HCT116 (cell line): ENCODE results near the gene PTPRJ. TPM values are rescaled to one million over a fixed set of nuclear protein-coding genes. Genes with fewer than 3 reads are reported as not detected.

ENCODE experiments used
- ATAC-seq: fragments of 200-7000 bp; cut with Tn5 transposase; 2 replicates; pipeline ENCODE4 v1.9.1; 2020; ENCODE audit warnings: mild to moderate bottlenecking, moderate library complexity
- BruUV-seq: library from RNA; stranded (reverse); fragments of 400-500 nt; replicated peaks from 2 replicates; lab custom pipeline; 2021; lab: Mats Ljungman, UMichigan
- CTCF ChIA-PET: fragments of 300-600 bp; sonication (Branson Sonifier 250); formaldehyde crosslinking; loops from one replicate; lab custom pipeline; 2021; ENCODE audit warnings: antibody characterized with exemption; lab: Charles Lee
- POLR2A ChIA-PET: fragments of 300-600, 350-600 bp; sonication (Branson Sonifier 250); formaldehyde crosslinking; loops from one replicate; lab custom pipeline; 2021; ENCODE audit warnings: antibody characterized with exemption; lab: Charles Lee
- RAD21 ChIA-PET, 2 experiments: fragments of 300-600 bp; sonication (Branson Sonifier 250); formaldehyde crosslinking; loops; one replicate each; lab custom pipeline; 2023; ENCODE audit warnings: low total read pairs in 2 of 2; ENCODE audit not compliant: uncharacterized antibody in 2 of 2, unreplicated experiment in 2 of 2, low non-redundant PET in 1 of 2; lab: Charles Lee
- DNase-seq: peaks from one replicate; pipeline ENCODE4 v3.0.0-alpha.2; 2010; ENCODE audit warnings: low read depth, low spot score
- H2AFZ ChIP-seq: fragments of 200-600 bp; shearing (Covaris generic), sonication (generic); 2 replicates; pipeline ENCODE4 v1.6.1; 2017; ENCODE audit warnings: low read depth, mixed run types, mixed read lengths, antibody characterized with exemption, low read length; ENCODE audit not compliant: poor library complexity, severe bottlenecking
- H3K27ac ChIP-seq: 2 replicates; pipeline ENCODE4 v1.5.1; 2012; ENCODE audit warnings: low read depth, low read length
- H3K27me3 ChIP-seq: fragments of 200-600 bp; sonication (generic); 2 replicates; pipeline ENCODE4 v1.6.1; 2016; ENCODE audit warnings: mixed run types, low read length, mixed read lengths; ENCODE audit not compliant: insufficient read depth
- H3K36me3 ChIP-seq, 2 experiments: fragments of 200-500 bp in 1 of 2; fragments of 200-600 bp in 1 of 2; sonication (Bioruptor generic) in 1 of 2; sonication (generic) in 1 of 2; 2 replicates each; pipeline versions ENCODE4 v1.5.1 to v1.6.1; 2014 to 2016; ENCODE audit warnings: low read length in 2 of 2, inconsistent platforms in 1 of 2, mixed read lengths in 1 of 2, mixed run types in 1 of 2; ENCODE audit not compliant: insufficient read depth in 2 of 2, control insufficient read depth in 1 of 2
- H3K4me1 ChIP-seq, 2 experiments: fragments of 200-600 bp in 1 of 2; sonication (generic) in 1 of 2; 2 replicates each; pipeline versions ENCODE4 v1.5.1 to v1.6.1; 2012 to 2017; ENCODE audit warnings: low read length in 2 of 2, inconsistent platforms in 1 of 2, mild to moderate bottlenecking in 1 of 2, mixed read lengths in 1 of 2, mixed run types in 1 of 2, moderate library complexity in 1 of 2; ENCODE audit not compliant: insufficient read depth in 2 of 2, control insufficient read depth in 1 of 2
- H3K4me2 ChIP-seq: fragments of 200-600 bp; sonication (generic); 2 replicates; pipeline ENCODE4 v1.6.1; 2017; ENCODE audit warnings: mixed run types, low read length, mixed read lengths
- H3K4me3 ChIP-seq, 2 experiments: fragments of 200-600 bp in 1 of 2; sonication (generic) in 1 of 2; replicated peaks in 1 of 2; 2 replicates each; pipeline ENCODE4 v1.5.1; 2011 to 2016; ENCODE audit warnings: low read length in 2 of 2, control low read depth in 1 of 2, low read depth in 1 of 2, mild to moderate bottlenecking in 1 of 2, mixed read lengths in 1 of 2, mixed run types in 1 of 2
- H3K79me2 ChIP-seq: fragments of 200-600 bp; sonication (generic); 2 replicates; pipeline ENCODE4 v1.6.1; 2017; ENCODE audit warnings: mild to moderate bottlenecking, mixed run types, low read length, moderate library complexity, mixed read lengths; ENCODE audit not compliant: insufficient read depth
- H3K9ac ChIP-seq: fragments of 200-600 bp; sonication (generic); 2 replicates; pipeline ENCODE4 v1.6.1; 2016; ENCODE audit warnings: low read length, mixed read lengths
- H3K9me2 ChIP-seq: fragments of 200-600 bp; sonication (generic), shearing (Covaris generic); 2 replicates; pipeline ENCODE4 v1.6.1; 2017; ENCODE audit warnings: mixed run types, mild to moderate bottlenecking, moderate library complexity; ENCODE audit not compliant: insufficient read depth
- H3K9me3 ChIP-seq, 2 experiments: fragments of 200-500 bp in 1 of 2; fragments of 200-600 bp in 1 of 2; sonication (Bioruptor generic) in 1 of 2; sonication (generic) in 1 of 2; 2 replicates each; pipeline ENCODE4 v1.6.1; 2014 to 2017; ENCODE audit warnings: low read length in 2 of 2, mixed read lengths in 2 of 2, inconsistent platforms in 1 of 2, low read depth in 1 of 2, mild to moderate bottlenecking in 1 of 2, mixed run types in 1 of 2, moderate library complexity in 1 of 2; ENCODE audit not compliant: control insufficient read depth in 1 of 2, insufficient read depth in 1 of 2
- H4K20me1 ChIP-seq: fragments of 200-600 bp; sonication (generic), shearing (Covaris generic); 2 replicates; pipeline ENCODE4 v1.6.1; 2017; ENCODE audit warnings: mixed run types, mild to moderate bottlenecking, moderate library complexity; ENCODE audit not compliant: insufficient read depth
- CBX3 ChIP-seq: IDR thresholded peaks from 2 replicates; pipeline ENCODE4 v1.6.1; 2012; ENCODE audit warnings: low read depth
- CEBPB ChIP-seq: IDR thresholded peaks from 2 replicates; pipeline ENCODE4 v1.6.1; 2012; ENCODE audit warnings: low read depth
- EGR1 ChIP-seq: IDR thresholded peaks from 2 replicates; pipeline ENCODE4 v1.6.1; 2012; ENCODE audit warnings: low read depth
- EZH2 ChIP-seq: fragments of 200-600 bp; sonication (generic); IDR thresholded peaks from 2 replicates; pipeline ENCODE4 v1.6.1; 2017; ENCODE audit warnings: antibody characterized with exemption, mixed run types
- POLR2A ChIP-seq: IDR thresholded peaks from 2 replicates; pipeline ENCODE4 v1.7.0; 2011; ENCODE audit warnings: borderline replicate concordance; ENCODE audit not compliant: insufficient read depth, insufficient read length; ENCODE audit errors: extremely low read depth
- POLR2AphosphoS5 ChIP-seq: IDR thresholded peaks from 2 replicates; pipeline ENCODE4 v1.6.1; 2011; ENCODE audit warnings: mild to moderate bottlenecking, low read depth, low read length, moderate library complexity
- RAD21 ChIP-seq: IDR thresholded peaks from 2 replicates; pipeline ENCODE4 v1.6.1; 2012; ENCODE audit warnings: low read depth, mild to moderate bottlenecking
- SIN3A ChIP-seq: IDR thresholded peaks from 2 replicates; pipeline ENCODE4 v1.6.1; 2012; ENCODE audit warnings: low read depth
- SRF ChIP-seq: IDR thresholded peaks from 2 replicates; pipeline ENCODE4 v1.6.1; 2012; ENCODE audit warnings: low read depth
- TCF7L2 ChIP-seq: IDR thresholded peaks from 2 replicates; pipeline ENCODE4 v1.7.0; 2011; ENCODE audit warnings: borderline replicate concordance, inconsistent platforms; ENCODE audit not compliant: insufficient read depth, insufficient read length; ENCODE audit errors: extremely low read depth
- YY1 ChIP-seq: IDR thresholded peaks from 2 replicates; pipeline ENCODE4 v1.6.1; 2011; ENCODE audit warnings: low read length, low read depth, moderate library complexity, mild to moderate bottlenecking; ENCODE audit not compliant: insufficient replicate concordance; ENCODE audit errors: extremely low read depth
- intact Hi-C: fragments of 100-400 bp; cut with micrococcal nuclease; formaldehyde crosslinking; loops from 2 replicates; pipeline ENCODE4 v1.10.0; 2022
- total RNA-seq: library from RNA; stranded (reverse); gene quantifications from one replicate; pipeline ENCODE4 v1.2.1, GENCODE V29; 2021; ENCODE audit not compliant: unreplicated experiment
- TF ChIP-seq, protein P1 (sequence below): IDR thresholded peaks from 2 replicates; pipeline ENCODE4 v1.6.1; 2012
- TF ChIP-seq, protein P2 (sequence below): IDR thresholded peaks from 2 replicates; pipeline ENCODE4 v1.6.1; 2012
- TF ChIP-seq, protein P3 (sequence below): IDR thresholded peaks from 2 replicates; pipeline ENCODE4 v1.6.1; 2012; ENCODE audit warnings: low read depth

PTPRJ gene
- total RNA-seq, 1 experiment from 2014 or later: 19.1 TPM

- POLR2A ChIA-PET: no interaction called here
- Histone ChIP-seq H3K9me2 (no peaks in the 10 kb centered on the region), H3K4me2 (no peak overlapping the region), H3K9ac (no peak overlapping the region), H3K27ac (no peak overlapping the region), H3K4me1 (no peaks in the 10 kb centered on the region), H3K36me3 (no peaks in the 10 kb centered on the region), H3K27me3 (no peaks in the 10 kb centered on the region), H4K20me1 (no peaks in the 10 kb centered on the region), H3K9me3 (no peaks in the 10 kb centered on the region), H3K79me2 (no peaks in the 10 kb centered on the region), H3K4me3 (no peak overlapping the region), H2AFZ (no peak overlapping the region)
- RAD21 ChIA-PET: no interaction called here
- ATAC-seq (no peak), DNase-seq (no peak)
- TF ChIP-seq TCF7L2 (no peak), EGR1 (no peak), POLR2A (no peak), EZH2 (no peak), POLR2AphosphoS5 (no peak), RAD21 (no peak), CEBPB (no peak), SIN3A (no peak), CBX3 (no peak), YY1 (no peak), SRF (no peak)
- TF ChIP-seq, protein P1, sequence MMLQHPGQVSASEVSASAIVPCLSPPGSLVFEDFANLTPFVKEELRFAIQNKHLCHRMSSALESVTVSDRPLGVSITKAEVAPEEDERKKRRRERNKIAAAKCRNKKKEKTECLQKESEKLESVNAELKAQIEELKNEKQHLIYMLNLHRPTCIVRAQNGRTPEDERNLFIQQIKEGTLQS: no peak
- TF ChIP-seq, protein P2, sequence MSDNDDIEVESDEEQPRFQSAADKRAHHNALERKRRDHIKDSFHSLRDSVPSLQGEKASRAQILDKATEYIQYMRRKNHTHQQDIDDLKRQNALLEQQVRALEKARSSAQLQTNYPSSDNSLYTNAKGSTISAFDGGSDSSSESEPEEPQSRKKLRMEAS: no peak
- TF ChIP-seq, protein P3, sequence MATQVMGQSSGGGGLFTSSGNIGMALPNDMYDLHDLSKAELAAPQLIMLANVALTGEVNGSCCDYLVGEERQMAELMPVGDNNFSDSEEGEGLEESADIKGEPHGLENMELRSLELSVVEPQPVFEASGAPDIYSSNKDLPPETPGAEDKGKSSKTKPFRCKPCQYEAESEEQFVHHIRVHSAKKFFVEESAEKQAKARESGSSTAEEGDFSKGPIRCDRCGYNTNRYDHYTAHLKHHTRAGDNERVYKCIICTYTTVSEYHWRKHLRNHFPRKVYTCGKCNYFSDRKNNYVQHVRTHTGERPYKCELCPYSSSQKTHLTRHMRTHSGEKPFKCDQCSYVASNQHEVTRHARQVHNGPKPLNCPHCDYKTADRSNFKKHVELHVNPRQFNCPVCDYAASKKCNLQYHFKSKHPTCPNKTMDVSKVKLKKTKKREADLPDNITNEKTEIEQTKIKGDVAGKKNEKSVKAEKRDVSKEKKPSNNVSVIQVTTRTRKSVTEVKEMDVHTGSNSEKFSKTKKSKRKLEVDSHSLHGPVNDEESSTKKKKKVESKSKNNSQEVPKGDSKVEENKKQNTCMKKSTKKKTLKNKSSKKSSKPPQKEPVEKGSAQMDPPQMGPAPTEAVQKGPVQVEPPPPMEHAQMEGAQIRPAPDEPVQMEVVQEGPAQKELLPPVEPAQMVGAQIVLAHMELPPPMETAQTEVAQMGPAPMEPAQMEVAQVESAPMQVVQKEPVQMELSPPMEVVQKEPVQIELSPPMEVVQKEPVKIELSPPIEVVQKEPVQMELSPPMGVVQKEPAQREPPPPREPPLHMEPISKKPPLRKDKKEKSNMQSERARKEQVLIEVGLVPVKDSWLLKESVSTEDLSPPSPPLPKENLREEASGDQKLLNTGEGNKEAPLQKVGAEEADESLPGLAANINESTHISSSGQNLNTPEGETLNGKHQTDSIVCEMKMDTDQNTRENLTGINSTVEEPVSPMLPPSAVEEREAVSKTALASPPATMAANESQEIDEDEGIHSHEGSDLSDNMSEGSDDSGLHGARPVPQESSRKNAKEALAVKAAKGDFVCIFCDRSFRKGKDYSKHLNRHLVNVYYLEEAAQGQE: no peak
- BruUV-seq: no TSS peak
- intact Hi-C loops: no loop called here
- CTCF ChIA-PET: no interaction called here
Observed at GRCh38 chr11:48182860-48183526, 202.6 kb downstream of the PTPRJ start.
